Adipose tissue (tissue), 3 donors: Measurements from ENCODE around the gene PCDH19. TPM values are rescaled to one million over a fixed set of nuclear protein-coding genes. Genes with fewer than 3 reads are reported as not detected.
"Not testable (repeated sequence)": the region's sequence is repeated elsewhere in the genome, so short reads cannot be mapped to it uniquely, and the experiment has no call there.

ENCODE experiments used
- H3K27ac ChIP-seq: one replicate; pipeline ENCODE4 v1.5.1; 2013; ENCODE audit warnings: low read depth, low read length
- WGBS, 3 donors: extraction: QIAGEN DNeasy Blood & Tissue Kit; methylation state at CpG; one replicate each; pipeline ENCODE4 v1.1.7; 2013; 5-methylcytosine and 5-hydroxymethylcytosine counted together
- polyA plus RNA-seq, 3 donors: library from polyadenylated mRNA; stranded (reverse); fragments of 200-250 nt; gene quantifications; one replicate each; pipeline ENCODE4 v1.2.3, GENCODE V29; 2013
- donor health status: healthy with polysubstance abuse.
- donor health status: Bipolar disorder and iron deficiency.
- donor health status: healthy.

Gene PCDH19, protein sequence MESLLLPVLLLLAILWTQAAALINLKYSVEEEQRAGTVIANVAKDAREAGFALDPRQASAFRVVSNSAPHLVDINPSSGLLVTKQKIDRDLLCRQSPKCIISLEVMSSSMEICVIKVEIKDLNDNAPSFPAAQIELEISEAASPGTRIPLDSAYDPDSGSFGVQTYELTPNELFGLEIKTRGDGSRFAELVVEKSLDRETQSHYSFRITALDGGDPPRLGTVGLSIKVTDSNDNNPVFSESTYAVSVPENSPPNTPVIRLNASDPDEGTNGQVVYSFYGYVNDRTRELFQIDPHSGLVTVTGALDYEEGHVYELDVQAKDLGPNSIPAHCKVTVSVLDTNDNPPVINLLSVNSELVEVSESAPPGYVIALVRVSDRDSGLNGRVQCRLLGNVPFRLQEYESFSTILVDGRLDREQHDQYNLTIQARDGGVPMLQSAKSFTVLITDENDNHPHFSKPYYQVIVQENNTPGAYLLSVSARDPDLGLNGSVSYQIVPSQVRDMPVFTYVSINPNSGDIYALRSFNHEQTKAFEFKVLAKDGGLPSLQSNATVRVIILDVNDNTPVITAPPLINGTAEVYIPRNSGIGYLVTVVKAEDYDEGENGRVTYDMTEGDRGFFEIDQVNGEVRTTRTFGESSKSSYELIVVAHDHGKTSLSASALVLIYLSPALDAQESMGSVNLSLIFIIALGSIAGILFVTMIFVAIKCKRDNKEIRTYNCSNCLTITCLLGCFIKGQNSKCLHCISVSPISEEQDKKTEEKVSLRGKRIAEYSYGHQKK (N-terminal part only)
- 1 to 10 TPM in 1 of 3 donors, under 1 TPM in 2; 0.10 to 1.1 (median 0.45) TPM for polyA plus RNA-seq

- WGBS, 3 donors, result 0 to 35% (median 1%) methylated on average over 50 to 81 of the region's 91 CpGs
- no peak within 1 kb of the TSS for H3K27ac ChIP-seq
These were observed at the start of gene PCDH19 for GRCh38 chrX:100409610-100410590. Gene PCDH19 (minus strand): TSS chrX:100410273. CDS start chrX:100408597, 1,676 bp downstream.

- 64 to 70% (median 67%) methylated on average over 11 to 15 of the region's 15 CpGs for WGBS, 3 donors
- no peak overlapping the region for H3K27ac ChIP-seq
These were observed 39.9 kb upstream of the PCDH19 start for GRCh38 chrX:100449696-100450608.

GRCh38 chrX:100447655-100448397, 37.8 kb upstream of the PCDH19 start:
- WGBS, 3 donors, result 0 to 4% (median 2%) methylated on average over 6 of the region's 6 CpGs
- H3K27ac ChIP-seq, result no peak overlapping the region

DNA sequence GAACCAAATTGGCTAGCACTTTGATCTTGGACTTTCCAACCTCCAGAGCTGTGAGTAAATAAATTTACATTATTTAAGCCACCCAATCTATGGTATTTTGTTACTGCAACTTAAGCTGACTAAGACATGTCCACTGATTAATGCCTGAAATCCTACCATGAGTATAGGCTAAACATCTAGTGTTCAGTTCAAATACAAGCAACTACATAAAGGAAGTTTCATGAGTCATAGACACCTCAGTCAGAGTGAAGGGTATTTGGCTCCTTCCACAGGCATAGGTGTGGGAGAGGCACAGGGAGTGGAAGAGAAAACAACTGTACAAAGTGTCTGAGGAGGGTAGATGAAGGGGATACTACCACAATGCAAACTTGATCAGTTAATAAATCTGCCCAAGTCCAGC, 35.5 kb upstream of the PCDH19 start:
- H3K27ac ChIP-seq, result no peak overlapping the region

DNA sequence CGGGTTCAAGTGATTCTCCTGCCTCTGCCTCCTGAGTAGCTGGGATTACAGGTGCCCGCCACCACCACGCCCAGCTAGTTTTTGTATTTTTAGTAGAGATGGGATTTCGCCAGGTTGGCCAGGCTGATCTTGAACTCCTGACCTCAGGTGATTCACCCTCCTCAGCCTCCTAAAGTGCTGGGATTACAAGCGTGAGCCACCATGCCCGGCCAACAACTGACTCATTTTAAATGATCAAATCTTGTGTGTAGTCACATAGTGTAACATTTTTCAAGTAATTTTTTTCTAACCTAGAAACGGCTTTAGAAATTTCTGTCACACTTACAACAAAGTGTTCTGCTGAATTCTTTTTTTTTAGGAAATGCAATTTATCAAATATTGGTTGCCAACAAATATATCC, 31.2 kb upstream of the PCDH19 start:
- not testable (repeated sequence) for H3K27ac ChIP-seq
- WGBS, 3 donors, result 83 to 92% (median 86%) methylated on average over 7 of the region's 7 CpGs

GRCh38 chrX:100440006-100440405, 29.9 kb upstream of the PCDH19 start:
- no peak overlapping the region for H3K27ac ChIP-seq
- WGBS, 3 donors, result 76 to 80% (median 79%) methylated on average over 2 of the region's 2 CpGs

GRCh38 chrX:100435726-100436125, 25.7 kb upstream of the PCDH19 start:
- H3K27ac ChIP-seq, result no peak overlapping the region

- WGBS, 3 donors, result 44 to 67% (median 48%) methylated on average over 4 of the region's 4 CpGs
- H3K27ac ChIP-seq, result no peak overlapping the region
These were observed 13.9 kb upstream of the PCDH19 start for GRCh38 chrX:100424012-100424411.

- WGBS, 3 donors, result 50 to 58% (median 51%) methylated on average over 2 of the region's 2 CpGs
- no peak overlapping the region for H3K27ac ChIP-seq
These were observed 8.5 kb upstream of the PCDH19 start for GRCh38 chrX:100418556-100418955.

- WGBS, 3 donors, result 33 to 39% (median 34%) methylated on average over 3 of the region's 3 CpGs
- no peak overlapping the region for H3K27ac ChIP-seq
These were observed 7.6 kb upstream of the PCDH19 start for GRCh38 chrX:100417681-100418080.

DNA sequence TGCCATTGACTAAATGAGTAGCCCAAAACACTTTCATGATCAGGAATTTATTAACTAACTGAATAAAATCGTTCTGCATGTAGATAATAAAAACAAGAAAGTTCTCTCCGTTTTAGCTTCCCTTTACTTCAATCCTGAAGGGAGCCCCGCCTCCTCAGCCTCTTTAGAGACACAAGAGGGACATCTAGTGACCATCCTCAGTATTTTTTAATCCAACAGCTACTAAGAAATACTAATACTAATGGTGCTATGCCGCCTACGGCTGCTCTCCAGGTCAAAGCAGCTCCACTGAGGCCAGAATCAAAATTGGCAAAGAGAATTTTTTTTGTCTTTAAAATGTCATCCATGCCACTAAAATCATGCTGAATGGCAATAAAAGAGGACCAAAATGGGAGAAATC, 3.2 kb upstream of the PCDH19 start:
- no peak overlapping the region for H3K27ac ChIP-seq
- WGBS, 3 donors, result 0 to 3% (median 0%) methylated on average over 5 of the region's 5 CpGs

DNA sequence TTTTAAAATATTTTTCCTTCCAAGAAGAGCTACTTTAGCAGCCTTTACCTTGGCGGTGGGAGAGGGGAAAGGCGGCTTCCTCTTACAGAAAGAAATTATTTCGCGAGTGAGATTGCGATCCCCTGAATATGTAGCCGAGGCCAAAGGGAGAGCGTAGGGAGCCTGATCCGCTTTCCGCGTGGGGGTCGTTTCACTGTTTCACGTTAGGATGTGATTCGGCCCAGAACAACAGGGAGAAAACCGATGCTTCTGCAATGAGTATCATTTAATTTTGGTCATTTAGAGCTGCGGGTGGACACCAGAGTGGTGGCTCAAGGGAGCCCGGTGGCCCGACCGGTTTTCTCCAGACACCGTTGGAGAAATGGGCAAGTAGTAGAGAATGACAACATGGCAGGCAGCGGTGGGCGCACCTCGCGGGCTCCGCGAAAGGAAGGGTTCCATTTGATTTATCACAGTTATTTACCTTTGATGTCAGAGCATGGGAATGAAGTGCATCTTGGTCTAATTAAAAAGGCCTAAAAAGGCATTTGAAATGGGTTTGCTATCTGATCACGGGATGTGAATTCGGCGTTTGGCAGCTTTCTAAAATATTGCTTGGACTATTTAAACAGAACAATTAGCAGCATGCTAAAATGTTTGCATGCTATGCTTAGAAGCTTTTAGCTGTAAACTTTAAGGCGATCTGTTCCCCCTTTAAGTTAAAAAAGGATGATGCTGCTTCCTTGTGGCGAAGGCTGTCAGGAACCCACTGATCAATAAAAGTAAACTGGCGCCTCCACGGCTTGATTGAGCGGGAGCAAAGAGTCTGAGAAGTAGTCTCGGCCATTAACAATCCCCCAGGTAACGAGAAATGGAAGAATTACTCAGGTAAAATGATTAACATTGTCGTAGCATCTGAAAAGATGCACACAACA, 2.0 kb upstream of the PCDH19 start:
- 11 to 42% (median 26%) methylated on average over 36 of the region's 36 CpGs for WGBS, 3 donors
- H3K27ac ChIP-seq, result no peak overlapping the region

- 5 to 35% (median 5%) methylated on average over 40 to 53 of the region's 53 CpGs for WGBS, 3 donors
- H3K27ac ChIP-seq, result no peak overlapping the region
These were observed 1.1 kb upstream of the PCDH19 start for GRCh38 chrX:100410901-100411801.

GRCh38 chrX:100408713-100409609, 1.1 kb downstream of the PCDH19 start:
- WGBS, 3 donors, result 2 to 33% (median 4%) methylated on average over 47 to 82 of the region's 87 CpGs

More at GRCh38 chrX:100408713-100409609, 1.1 kb downstream of the PCDH19 start:
- H3K27ac ChIP-seq, result no peak overlapping the region
